ENCODE measurements around the gene TSR3.

GRCh38 chr16:1385232-1385631 is 33.6 kb upstream of the TSR3 start:
- no peak for TF ChIP-seq CTCF (IDR thresholded peaks at IDR 0.05)
- TF ChIP-seq POLR2AphosphoS5 (IDR thresholded peaks at IDR 0.05; ENCODE audit: insufficient read depth in 1 of 2, low read depth in 1 of 2): no peak
